Measurements from ENCODE around the gene PLCG2.
"Not testable (repeated sequence)": the region's sequence is repeated elsewhere in the genome, so short reads cannot be mapped to it uniquely, and the experiment has no call there.

PLCG2 gene

GRCh38 chr16:81873843-81874752 is 95.0 kb downstream of the PLCG2 start:
- no peaks in the 10 kb centered on the region for H3K36me3 ChIP-seq (ENCODE audit: insufficient read depth, low read length)
- TF ChIP-seq EZH2 (IDR thresholded peaks at IDR 0.05) (no peak), FOXP2 (optimal IDR thresholded peaks at IDR 0.05; ENCODE audit: control extremely low read depth, extremely low read length, insufficient read depth) (no peak), POLR2AphosphoS5 (IDR thresholded peaks at IDR 0.05; ENCODE audit: borderline replicate concordance, low read depth, low read length) (no peak)
- DNase-seq (ENCODE audit: low read depth, low spot score): no peak
- no peak overlapping the region for H3K27ac ChIP-seq
- no peaks in the 10 kb centered on the region for H3K9me3 ChIP-seq (ENCODE audit: low read depth, low read length)
- no peak overlapping the region for H3K9ac ChIP-seq (ENCODE audit: insufficient read length)
- no peak overlapping the region for H3K4me3 ChIP-seq

- Histone ChIP-seq H3K9ac (ENCODE audit: insufficient read length) (no peak overlapping the region), H3K36me3 (ENCODE audit: insufficient read depth, low read length) (no peaks in the 10 kb centered on the region), H3K4me3 (no peak overlapping the region), H3K27ac (no peak overlapping the region), H3K9me3 (ENCODE audit: low read depth, low read length) (no peaks in the 10 kb centered on the region)
- no peak for DNase-seq (ENCODE audit: low read depth, low spot score)
- no peak for TF ChIP-seq FOXP2 (optimal IDR thresholded peaks at IDR 0.05; ENCODE audit: control extremely low read depth, extremely low read length, insufficient read depth)
- no peak for TF ChIP-seq EZH2 (IDR thresholded peaks at IDR 0.05)
- no peak for TF ChIP-seq POLR2AphosphoS5 (IDR thresholded peaks at IDR 0.05; ENCODE audit: borderline replicate concordance, low read depth, low read length)
These were observed 96.4 kb downstream of the PLCG2 start for GRCh38 chr16:81875461-81875860.

- TF ChIP-seq FOXP2 (optimal IDR thresholded peaks at IDR 0.05; ENCODE audit: control extremely low read depth, extremely low read length, insufficient read depth): no peak
- no peak for TF ChIP-seq POLR2AphosphoS5 (IDR thresholded peaks at IDR 0.05; ENCODE audit: borderline replicate concordance, low read depth, low read length)
- no peak for TF ChIP-seq EZH2 (IDR thresholded peaks at IDR 0.05)
- H3K27ac ChIP-seq: no peak overlapping the region
- no peak overlapping the region for H3K9ac ChIP-seq (ENCODE audit: insufficient read length)
- no peak for DNase-seq (ENCODE audit: low read depth, low spot score)
- H3K9me3 ChIP-seq (ENCODE audit: low read depth, low read length): no peaks in the 10 kb centered on the region
- no peaks in the 10 kb centered on the region for H3K36me3 ChIP-seq (ENCODE audit: insufficient read depth, low read length)
- H3K4me3 ChIP-seq: no peak overlapping the region
These were observed 97.3 kb downstream of the PLCG2 start for GRCh38 chr16:81876273-81876900.

GRCh38 chr16:81877490-81877889 is 98.4 kb downstream of the PLCG2 start:
- DNase-seq (ENCODE audit: low read depth, low spot score); H3K9ac ChIP-seq (ENCODE audit: insufficient read length); H3K36me3 ChIP-seq (ENCODE audit: insufficient read depth, low read length); H3K27ac ChIP-seq; H3K4me3 ChIP-seq; H3K9me3 ChIP-seq (ENCODE audit: low read depth, low read length): not testable (repeated sequence)

GRCh38 chr16:81878529-81878928 is 99.4 kb downstream of the PLCG2 start:
- no peak overlapping the region for H3K9ac ChIP-seq (ENCODE audit: insufficient read length)
- no peak for DNase-seq (ENCODE audit: low read depth, low spot score)
- H3K36me3 ChIP-seq (ENCODE audit: insufficient read depth, low read length): no peaks in the 10 kb centered on the region
- no peak for TF ChIP-seq POLR2AphosphoS5 (IDR thresholded peaks at IDR 0.05; ENCODE audit: borderline replicate concordance, low read depth, low read length)
- no peak for TF ChIP-seq FOXP2 (optimal IDR thresholded peaks at IDR 0.05; ENCODE audit: control extremely low read depth, extremely low read length, insufficient read depth)
- no peak for TF ChIP-seq EZH2 (IDR thresholded peaks at IDR 0.05)
- no peak overlapping the region for H3K27ac ChIP-seq
- no peaks in the 10 kb centered on the region for H3K9me3 ChIP-seq (ENCODE audit: low read depth, low read length)
- no peak overlapping the region for H3K4me3 ChIP-seq

GRCh38 chr16:81879625-81880024 is 100.5 kb downstream of the PLCG2 start:
- DNase-seq (ENCODE audit: low read depth, low spot score): no peak
- no peaks in the 10 kb centered on the region for H3K36me3 ChIP-seq (ENCODE audit: insufficient read depth, low read length)

GRCh38 chr16:81880816-81881215 is 101.7 kb downstream of the PLCG2 start:
- no peaks in the 10 kb centered on the region for H3K36me3 ChIP-seq (ENCODE audit: insufficient read depth, low read length)
- H3K4me3 ChIP-seq: no peak overlapping the region
- no peaks in the 10 kb centered on the region for H3K9me3 ChIP-seq (ENCODE audit: low read depth, low read length)
- TF ChIP-seq POLR2AphosphoS5 (IDR thresholded peaks at IDR 0.05; ENCODE audit: borderline replicate concordance, low read depth, low read length) (no peak), EZH2 (IDR thresholded peaks at IDR 0.05) (no peak)
- DNase-seq (ENCODE audit: low read depth, low spot score): no peak
- no peak overlapping the region for H3K9ac ChIP-seq (ENCODE audit: insufficient read length)
- H3K27ac ChIP-seq: no peak overlapping the region

More at GRCh38 chr16:81879625-81880024, 100.5 kb downstream of the PLCG2 start:
- no peak overlapping the region for H3K4me3 ChIP-seq
- H3K27ac ChIP-seq: no peak overlapping the region
- no peak for TF ChIP-seq EZH2 (IDR thresholded peaks at IDR 0.05)
- TF ChIP-seq FOXP2 (optimal IDR thresholded peaks at IDR 0.05; ENCODE audit: control extremely low read depth, extremely low read length, insufficient read depth): no peak
- TF ChIP-seq POLR2AphosphoS5 (IDR thresholded peaks at IDR 0.05; ENCODE audit: borderline replicate concordance, low read depth, low read length): no peak
- no peak overlapping the region for H3K9ac ChIP-seq (ENCODE audit: insufficient read length)
- no peaks in the 10 kb centered on the region for H3K9me3 ChIP-seq (ENCODE audit: low read depth, low read length)

- Histone ChIP-seq H3K36me3 (ENCODE audit: insufficient read depth, low read length) (no peaks in the 10 kb centered on the region), H3K4me3 (no peak overlapping the region), H3K9ac (ENCODE audit: insufficient read length) (no peak overlapping the region), H3K27ac (no peak overlapping the region), H3K9me3 (ENCODE audit: low read depth, low read length) (no peaks in the 10 kb centered on the region)
- DNase-seq (ENCODE audit: low read depth, low spot score): no peak
- TF ChIP-seq FOXP2 (optimal IDR thresholded peaks at IDR 0.05; ENCODE audit: control extremely low read depth, extremely low read length, insufficient read depth): no peak
- no peak for TF ChIP-seq POLR2AphosphoS5 (IDR thresholded peaks at IDR 0.05; ENCODE audit: borderline replicate concordance, low read depth, low read length)
- no peak for TF ChIP-seq EZH2 (IDR thresholded peaks at IDR 0.05)
These were observed 102.1 kb downstream of the PLCG2 start for GRCh38 chr16:81881228-81881627.

Data from SK-N-MC (cell line).